ENCODE data around the gene ADCY1.
"Not testable (repeated sequence)": the region's sequence is repeated elsewhere in the genome, so short reads cannot be mapped to it uniquely, and the experiment has no call there.

Gene ADCY1

DNA sequence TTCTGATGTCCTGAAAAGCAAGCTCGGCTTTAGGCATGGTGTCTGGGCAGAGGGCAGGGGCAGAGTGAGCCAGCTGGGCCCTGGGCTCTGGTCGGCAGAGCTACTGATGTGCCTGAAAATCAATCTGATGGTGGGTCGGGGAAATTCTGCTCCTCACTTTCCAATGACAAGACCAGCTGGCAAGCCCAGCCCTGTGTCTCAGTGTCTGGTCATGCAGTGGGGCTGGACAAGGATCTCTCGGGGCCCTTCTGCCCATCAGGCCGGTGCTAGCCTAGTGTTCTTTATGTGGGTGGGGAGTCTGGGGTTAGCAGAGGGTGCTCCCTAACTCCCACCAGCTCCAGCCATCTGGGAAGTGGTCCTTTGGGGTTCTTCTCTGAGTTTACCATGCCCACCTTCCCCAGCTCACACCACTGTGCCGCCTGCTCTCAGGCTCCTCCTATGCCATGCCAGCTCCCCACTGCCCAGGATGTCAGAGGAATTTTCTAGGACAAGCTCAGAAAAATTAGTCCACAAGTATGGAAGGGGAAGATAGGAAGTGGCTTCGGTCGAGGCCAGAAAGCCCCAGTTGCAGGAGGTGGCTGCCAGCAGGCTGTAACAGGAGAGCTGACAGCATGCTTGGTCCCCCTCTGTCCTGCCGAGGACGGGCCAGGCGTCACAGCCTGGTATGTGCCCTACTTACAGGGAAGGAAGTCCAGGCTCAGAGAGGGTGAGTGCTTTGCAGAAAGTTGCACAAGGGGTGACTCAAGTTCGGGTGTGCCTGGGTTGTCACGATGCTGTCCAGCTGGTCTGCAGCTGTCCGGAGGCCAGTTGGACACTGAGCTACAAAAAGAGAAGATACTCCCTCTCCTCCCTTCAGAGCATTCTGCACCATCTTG is 135.2 kb downstream of the ADCY1 start:
- DNase-seq (ENCODE audit: low read depth in 2 of 2, low spot score in 1 of 2): no peak

DNA sequence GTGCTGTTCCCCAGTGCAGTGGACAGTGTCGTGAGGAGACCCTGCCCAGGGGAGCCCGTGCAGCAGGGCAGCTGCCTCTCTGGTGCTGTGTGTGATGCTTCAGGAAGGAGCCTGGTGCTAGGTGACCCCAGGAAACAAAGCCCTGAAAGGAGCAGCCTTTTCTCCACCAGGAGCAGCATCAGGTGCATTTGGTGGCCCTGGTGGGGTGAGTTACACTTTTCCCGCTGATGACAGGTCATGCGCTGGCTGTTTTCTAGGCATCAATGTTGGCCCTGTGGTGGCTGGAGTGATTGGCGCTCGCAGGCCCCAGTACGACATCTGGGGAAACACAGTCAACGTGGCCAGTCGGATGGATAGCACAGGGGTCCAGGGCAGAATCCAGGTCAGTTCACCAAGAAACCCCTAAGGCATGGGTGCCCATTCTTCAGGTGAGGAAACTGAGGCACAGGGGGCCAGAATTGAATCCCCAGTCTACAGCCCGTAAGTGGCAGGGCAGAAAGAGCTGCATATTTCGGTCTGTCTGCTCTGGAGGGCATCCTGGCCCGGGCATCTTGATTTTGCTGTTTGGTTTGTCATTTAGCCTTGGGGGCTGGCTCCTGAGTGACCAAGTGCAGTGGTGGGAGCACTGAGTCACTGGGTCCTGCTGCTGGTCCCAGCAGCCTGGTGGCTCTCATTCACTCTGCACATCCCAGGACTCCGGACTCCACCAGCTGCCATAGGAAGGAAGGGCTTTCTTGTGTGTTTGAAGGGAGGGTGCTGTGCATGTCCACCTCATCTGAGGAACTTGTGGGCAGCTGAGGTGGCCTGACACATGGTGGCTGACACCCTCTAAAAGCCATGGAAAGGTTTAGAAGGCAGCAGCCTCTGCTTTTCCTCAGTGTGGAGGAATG is 136.3 kb downstream of the ADCY1 start:
- no peak for DNase-seq (ENCODE audit: low read depth in 2 of 2, low spot score in 1 of 2)

GRCh38 chr7:45711161-45711490 is 137.0 kb downstream of the ADCY1 start:
- DNase-seq (ENCODE audit: low read depth in 2 of 2, low spot score in 1 of 2): no peak

GRCh38 chr7:45712057-45712689 is 138.0 kb downstream of the ADCY1 start:
- no peak for DNase-seq (ENCODE audit: low read depth in 2 of 2, low spot score in 1 of 2)

DNA sequence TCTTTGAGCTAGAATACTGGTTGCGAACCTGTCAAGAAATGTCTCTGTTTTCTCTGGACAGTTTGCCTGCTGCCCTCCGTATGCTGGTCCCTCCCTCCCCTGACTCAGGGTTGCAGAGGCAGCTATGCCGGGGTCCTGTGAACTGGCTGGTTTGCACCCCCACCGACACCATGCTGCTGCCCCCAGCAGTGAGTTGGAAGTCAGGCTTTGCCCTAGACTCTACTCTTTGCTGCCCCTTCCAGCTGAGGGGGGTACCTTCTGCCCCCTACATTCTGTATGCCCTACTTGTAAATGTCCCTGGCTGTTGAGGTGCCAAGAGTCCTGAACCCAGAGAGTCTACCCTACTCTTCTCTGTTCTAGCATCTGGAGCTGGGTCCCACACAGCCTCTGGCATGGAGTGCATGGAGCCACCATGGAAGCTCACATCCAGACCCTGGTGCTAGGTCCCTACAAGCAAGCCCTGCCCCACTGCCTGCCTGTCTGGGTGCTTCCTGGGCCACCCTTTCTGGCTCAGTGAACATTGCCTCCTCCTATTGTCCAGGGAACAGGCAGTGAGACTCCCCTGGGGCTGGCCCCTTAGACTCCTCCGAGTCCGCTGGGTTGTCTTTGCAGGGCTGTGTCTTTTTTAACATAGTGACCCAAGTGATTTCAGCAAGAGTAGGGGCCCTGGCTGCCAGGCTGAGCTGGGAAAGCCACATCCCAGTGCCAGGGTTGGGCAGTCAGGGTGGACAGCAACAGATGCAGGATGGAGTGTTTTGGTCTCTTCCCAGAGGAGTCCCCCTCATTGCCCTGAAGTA is 138.9 kb downstream of the ADCY1 start:
- DNase-seq (ENCODE audit: low read depth in 2 of 2, low spot score in 1 of 2): no peak

GRCh38 chr7:45713669-45714520 is 139.7 kb downstream of the ADCY1 start:
- no peak for DNase-seq (ENCODE audit: low read depth in 2 of 2, low spot score in 1 of 2)

- no peak for DNase-seq (ENCODE audit: low read depth in 2 of 2, low spot score in 1 of 2)
These were observed 140.3 kb downstream of the ADCY1 start for GRCh38 chr7:45714521-45714820.

- DNase-seq (ENCODE audit: low read depth in 2 of 2, low spot score in 1 of 2): no peak
These were observed 141.5 kb downstream of the ADCY1 start for GRCh38 chr7:45715471-45716352.

- DNase-seq (ENCODE audit: low read depth in 2 of 2, low spot score in 1 of 2): no peak
These were observed 142.4 kb downstream of the ADCY1 start for GRCh38 chr7:45716380-45717203.

DNA sequence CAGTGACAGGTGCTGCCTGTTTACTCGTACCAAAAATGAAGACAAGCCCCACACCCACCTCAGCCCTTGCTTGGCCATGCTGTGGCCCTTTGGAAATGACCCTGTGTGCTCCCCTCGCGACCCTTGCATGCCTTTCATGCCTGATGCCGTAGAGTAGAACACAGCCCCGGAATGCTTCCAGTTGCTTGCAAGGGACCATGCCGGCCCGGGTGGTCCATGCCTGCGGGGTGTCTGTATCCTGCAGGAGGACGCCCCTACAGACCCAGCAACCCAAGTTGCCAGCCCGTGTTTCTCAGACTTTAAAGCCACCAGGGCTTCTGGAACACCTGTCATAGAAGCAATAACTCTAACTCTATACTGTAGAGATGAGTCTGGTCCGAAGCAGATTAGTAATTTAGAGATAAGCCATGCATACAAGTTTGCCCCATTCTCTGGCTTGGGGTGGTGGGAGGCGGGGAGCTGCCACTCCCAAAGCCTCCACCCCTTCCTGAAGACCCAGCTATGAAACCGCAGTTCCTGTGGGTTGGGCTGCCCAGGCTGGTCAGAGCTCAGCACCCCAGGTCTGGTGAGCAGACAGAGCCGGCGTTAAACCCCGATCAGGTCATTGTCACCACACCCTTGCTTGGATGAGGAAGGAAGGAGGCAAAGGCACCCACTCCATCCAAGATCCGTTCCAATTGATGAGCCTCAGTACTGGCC is 143.5 kb downstream of the ADCY1 start:
- DNase-seq (ENCODE audit: low read depth in 2 of 2, low spot score in 1 of 2): no peak

- no peak for DNase-seq (ENCODE audit: low read depth in 2 of 2, low spot score in 1 of 2)
These were observed 144.5 kb downstream of the ADCY1 start for GRCh38 chr7:45718464-45719330.

GRCh38 chr7:45720989-45721388 is 146.8 kb downstream of the ADCY1 start:
- DNase-seq (ENCODE audit: low read depth in 2 of 2, low spot score in 1 of 2): no peak

GRCh38 chr7:45721686-45722598 is 147.8 kb downstream of the ADCY1 start:
- no peak for DNase-seq (ENCODE audit: low read depth in 2 of 2, low spot score in 1 of 2)

- not testable (repeated sequence) for DNase-seq (ENCODE audit: low read depth in 2 of 2, low spot score in 1 of 2)
These were observed 151.1 kb downstream of the ADCY1 start for GRCh38 chr7:45725231-45725630.

- DNase-seq (ENCODE audit: low read depth in 2 of 2, low spot score in 1 of 2): no peak
These were observed 152.7 kb downstream of the ADCY1 start for GRCh38 chr7:45726883-45727282.
